Measurements from ENCODE around the gene MTLN.
"Not testable (repeated sequence)": the region's sequence is repeated elsewhere in the genome, so short reads cannot be mapped to it uniquely, and the experiment has no call there.

Gene MTLN

DNA sequence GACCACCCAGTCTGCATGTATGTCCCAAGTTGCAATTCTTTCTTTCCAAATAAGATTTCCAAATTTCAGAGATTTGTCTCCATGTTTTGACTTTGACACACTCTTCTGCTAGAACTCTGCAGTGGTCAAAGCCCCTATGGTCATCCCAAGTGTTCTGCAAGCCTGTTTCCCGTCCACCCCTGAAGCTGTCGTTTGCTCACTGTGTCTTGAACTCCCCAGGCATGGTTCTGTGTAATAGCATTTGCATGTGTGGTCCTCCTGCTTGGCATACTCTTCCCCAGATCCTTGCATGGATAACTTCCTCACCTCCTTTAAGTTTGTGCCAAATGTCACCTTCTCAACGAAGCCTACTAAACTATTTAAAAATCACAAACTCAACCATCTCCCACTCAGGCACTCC, 3.9 kb upstream of the MTLN start:
- no peak for DNase-seq (ENCODE audit: insufficient read length, low spot score)
- FAIRE-seq = no peak
- no peak for TF ChIP-seq POLR2A (IDR thresholded peaks at IDR 0.05; ENCODE audit: low read depth, low read length)

DNA sequence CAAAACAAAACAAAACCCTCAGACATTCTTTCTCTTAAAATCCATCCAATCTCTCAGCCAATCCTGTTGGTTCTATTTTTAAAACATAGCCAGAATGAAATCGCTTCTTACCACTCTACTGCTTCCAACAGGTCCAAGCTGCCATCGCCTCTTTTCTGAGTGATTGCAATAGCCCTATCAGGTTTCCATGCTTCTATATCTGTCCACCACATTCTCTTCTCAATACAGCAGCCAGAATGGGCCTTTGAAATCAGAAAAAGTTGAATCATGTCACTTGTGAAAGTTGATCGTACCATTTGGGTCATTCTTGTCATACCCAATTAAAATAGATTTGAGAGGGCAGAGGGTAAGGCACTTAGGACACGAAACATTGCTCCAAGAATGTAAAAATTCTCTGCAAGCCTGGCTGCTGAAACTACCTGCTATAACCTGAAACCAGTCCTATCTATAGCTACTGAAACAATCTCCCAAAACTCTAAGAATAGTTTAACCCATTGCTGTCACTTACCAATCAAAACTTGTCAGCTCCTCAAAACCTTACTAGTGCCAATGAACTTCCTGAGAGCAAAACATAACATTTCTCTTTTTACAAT, 3.3 kb upstream of the MTLN start:
- no peak for FAIRE-seq

DNA sequence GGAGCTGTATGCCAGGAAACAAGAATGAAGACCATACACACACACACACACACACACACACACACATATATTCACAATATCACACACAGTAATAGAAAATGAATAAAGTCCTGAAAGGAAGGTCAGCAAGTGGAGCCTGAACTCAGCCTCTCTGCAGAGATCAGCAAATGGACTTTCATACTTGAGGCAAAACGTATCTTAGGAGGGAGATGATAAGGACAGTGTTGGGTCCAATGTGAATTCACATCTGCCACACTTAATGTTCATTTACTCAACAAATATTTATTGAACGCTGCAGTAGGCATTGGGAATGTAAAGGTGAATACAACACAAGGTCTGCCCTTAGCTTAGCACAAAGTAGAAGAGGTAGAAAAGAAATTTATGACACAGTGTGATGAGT, 2.7 kb upstream of the MTLN start:
- FAIRE-seq (no peak), DNase-seq (ENCODE audit: insufficient read length, low spot score) (no peak)
- no peak for TF ChIP-seq POLR2A (IDR thresholded peaks at IDR 0.05; ENCODE audit: low read depth, low read length)

More for the DNA sequence above, 3.3 kb upstream of the MTLN start:
- DNase-seq (ENCODE audit: insufficient read length, low spot score) = no peak
- no peak for TF ChIP-seq POLR2A (IDR thresholded peaks at IDR 0.05; ENCODE audit: low read depth, low read length)

DNA sequence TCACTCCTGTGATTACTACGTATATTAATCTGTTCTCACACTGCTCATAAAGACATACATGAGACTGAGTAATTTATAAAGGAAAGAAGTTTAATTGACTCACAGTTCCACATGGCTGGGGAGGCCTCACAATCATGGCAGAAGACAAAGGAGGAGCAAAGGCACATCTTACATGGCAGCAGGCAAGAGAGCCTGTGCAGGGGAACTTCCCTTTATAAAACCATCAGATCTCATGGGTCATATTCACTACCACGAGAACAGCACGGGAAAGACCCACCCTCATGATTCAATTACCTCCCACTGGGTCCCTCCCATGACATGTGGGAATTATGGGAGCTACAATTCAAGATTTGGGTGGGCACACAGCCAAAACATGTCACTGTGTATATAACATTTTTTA, 1.2 kb upstream of the MTLN start:
- not testable (repeated sequence) for DNase-seq (ENCODE audit: insufficient read length, low spot score); FAIRE-seq

DNA sequence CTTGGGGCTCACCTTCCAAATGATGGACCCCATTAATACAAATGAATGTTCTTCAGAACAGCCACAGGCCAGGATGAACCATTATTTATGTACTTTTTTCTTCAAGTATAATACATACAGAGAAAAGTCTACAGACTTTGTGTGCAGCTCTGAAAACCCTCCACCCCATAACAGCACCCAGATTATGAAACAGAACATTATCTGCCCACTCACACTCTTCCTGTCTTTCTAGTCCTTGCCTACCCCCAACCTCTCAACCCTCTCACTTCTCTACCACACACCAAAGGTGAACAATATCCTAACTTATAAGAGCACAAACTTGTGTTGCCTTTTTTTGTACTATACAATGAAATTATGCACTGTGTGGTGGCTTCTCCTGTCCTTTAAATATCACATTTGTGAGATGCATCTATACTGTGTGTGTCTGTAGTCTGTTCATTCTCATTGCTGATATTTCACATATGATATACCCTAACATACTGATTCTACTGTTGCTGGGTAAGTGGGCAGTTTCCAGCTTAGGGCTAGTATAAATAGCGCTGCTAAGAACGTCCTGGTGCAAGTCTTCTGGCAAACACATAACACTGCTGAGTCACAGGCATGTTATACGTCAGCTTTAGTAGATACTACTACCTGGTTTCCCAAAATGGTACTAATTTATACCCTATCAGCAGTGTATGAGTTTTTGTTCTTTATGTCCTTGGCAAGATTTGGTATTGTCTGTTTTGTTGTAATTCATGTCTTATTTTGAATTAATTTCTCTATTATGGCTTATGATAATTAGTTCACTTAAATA, 6.5 kb downstream of the MTLN start:
- no peak for TF ChIP-seq POLR2A (IDR thresholded peaks at IDR 0.05; ENCODE audit: low read depth, low read length)
- DNase-seq (ENCODE audit: insufficient read length, low spot score) = no peak
- FAIRE-seq = no peak

DNA sequence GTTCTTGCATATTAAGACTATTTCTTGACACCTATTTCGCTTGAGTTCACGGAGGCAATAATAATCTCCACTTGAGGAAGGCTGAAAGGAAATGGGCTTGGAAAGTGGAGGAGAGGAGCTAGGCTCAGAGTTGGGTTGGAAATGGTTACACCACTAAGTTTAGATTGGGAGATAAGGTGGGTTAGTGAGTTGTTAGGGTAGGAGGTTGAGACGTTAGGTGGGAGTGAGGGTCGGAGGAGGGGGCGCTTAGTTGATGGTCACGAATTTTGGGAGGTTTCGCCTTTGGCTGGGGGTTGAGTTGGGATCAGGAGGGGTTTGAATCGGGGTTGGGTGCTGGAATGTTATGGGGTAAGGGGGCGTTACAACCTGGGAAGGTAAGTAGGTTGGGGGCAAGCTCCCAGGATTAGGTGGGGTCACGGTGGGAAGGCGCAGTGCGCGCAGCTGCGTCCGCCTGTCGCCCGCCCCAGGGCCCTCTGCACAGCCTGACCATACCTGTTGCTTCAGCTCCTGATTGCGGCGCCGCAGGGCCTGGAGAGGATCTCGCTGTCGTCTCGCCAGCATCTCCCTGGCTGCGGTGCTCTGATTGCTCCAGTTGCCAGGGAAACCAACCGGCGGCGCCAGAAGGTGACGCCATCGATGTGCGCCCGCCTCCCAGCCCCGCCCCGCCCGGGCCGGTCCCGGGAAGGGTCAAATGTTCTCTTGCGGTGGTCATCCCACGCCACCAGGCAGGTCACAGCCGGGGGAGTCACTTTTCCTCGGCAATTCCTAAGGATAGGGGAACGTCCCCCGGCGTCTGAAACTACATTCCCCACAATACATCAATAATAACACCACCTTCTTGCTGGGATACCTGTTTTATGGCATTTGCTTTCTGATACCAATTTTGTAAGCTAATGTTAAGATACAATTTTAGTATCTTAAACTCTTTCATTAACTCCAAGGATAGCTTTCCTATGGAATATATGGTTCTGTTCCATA, 7.7 kb downstream of the MTLN start, which contains the start of gene NPHP1:
Gene NPHP1 (minus strand): TSS at position 606 of the 978 bp plus-strand sequence. CDS start 45 bp downstream, at position 561.
- FAIRE-seq = peak; percentile 71
- DNase-seq (ENCODE audit: insufficient read length, low spot score) = peak; percentile 89
- TF ChIP-seq POLR2A (IDR thresholded peaks at IDR 0.05; ENCODE audit: low read depth, low read length) = peak; percentile 50; the same call in 1 of the 2 replicates

DNA sequence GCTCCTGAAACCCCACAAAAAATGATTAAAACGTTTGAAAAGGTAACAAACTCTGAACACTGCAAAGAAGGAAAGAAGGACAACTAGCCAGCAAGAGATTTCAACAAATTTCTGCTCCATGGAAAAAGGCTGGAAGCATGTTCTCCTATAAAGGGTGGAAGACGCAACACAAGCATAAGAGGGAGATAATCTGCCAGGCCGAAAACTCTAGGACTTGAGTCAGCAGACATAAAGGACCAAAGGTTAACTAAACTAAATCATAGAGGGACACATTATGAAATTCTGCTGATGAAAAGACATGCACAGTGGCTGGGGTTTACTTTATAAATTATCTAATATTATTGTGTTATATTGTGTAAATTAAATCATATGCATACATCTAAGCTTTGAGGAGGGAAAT, 14.3 kb downstream of the MTLN start:
- FAIRE-seq = no peak
- TF ChIP-seq POLR2A (IDR thresholded peaks at IDR 0.05; ENCODE audit: low read depth, low read length) = no peak
- DNase-seq (ENCODE audit: insufficient read length, low spot score) = no peak

DNA sequence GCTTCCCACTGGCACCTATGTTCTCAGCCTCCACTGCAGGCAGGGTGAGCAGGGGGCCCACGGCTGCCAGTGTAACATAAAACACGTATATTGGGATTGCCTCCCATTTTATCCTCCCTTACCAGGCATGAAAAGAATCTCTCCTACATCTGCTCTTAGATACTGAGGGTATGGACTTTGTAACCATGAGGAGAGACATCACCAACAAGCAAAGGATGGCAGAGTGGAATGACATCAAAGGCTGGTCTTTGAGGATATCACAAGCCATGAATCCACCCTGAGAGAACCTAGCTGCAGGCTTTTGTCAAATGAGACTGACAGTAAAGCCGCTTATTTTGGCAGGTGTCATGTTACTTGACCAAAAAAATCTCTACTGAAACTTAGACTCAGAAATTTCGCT, 14.9 kb downstream of the MTLN start:
- no peak for TF ChIP-seq POLR2A (IDR thresholded peaks at IDR 0.05; ENCODE audit: low read depth, low read length)
- DNase-seq (ENCODE audit: insufficient read length, low spot score) (no peak), FAIRE-seq (no peak)

DNA sequence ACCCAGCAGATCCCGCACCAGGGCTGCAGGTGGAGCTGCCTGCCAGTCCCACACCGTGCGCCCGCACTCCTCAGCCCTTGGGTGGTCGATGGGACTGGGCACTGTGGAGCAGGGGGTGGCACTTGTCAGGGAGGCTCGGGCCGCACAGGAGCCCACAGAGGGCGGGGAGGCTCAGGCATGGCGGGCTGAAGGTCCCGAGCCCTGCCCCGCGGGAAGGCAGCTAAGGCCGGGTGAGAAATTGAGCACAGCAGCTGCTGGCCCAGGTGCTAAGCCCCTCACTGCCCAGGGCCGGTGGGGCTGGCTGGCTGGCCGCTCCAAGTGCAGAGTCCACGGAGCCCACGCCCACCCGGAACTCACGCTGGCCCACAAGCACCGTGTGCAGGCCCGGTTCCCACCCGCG, 22.2 kb downstream of the MTLN start:
- DNase-seq (ENCODE audit: insufficient read length, low spot score); FAIRE-seq: not testable (repeated sequence)

DNA sequence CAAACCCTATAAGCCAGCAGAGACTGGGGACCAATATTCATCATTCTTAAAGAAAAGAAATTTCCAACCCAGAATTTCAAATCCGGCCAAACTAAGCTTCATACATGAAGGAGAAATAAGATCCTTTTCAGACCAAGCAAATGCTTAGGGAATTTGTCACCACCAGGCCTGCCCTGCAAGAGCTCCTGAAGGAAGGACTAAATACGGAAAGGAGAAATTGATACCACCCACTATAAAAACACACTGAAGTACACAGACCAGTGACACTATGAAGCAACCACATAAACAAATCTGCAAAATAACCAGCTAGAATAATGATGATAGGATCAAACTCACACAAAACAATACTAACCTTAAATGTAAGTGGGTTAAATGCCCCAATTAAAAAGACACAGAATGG, 29.9 kb downstream of the MTLN start:
- FAIRE-seq (no peak), DNase-seq (ENCODE audit: insufficient read length, low spot score) (no peak)
- TF ChIP-seq POLR2A (IDR thresholded peaks at IDR 0.05; ENCODE audit: low read depth, low read length) = no peak

DNA sequence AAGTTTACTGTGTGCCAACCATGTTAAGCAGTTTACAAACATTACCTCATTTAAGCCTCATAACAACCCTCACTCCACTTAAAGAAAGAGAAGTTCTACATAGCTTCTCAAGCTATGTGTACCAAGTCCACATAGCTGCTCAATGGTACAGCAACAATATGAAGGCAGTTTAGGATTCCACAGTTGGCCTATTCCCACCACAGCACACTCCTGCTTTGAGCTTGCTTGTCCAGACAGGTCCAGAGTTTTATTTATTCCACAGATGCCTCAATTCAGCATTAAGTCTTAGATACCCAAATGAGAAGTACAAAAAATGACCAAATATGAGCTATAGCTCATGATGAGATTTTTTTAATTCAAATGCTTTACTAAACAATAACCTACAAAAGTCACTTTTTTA, 32.3 kb downstream of the MTLN start:
- DNase-seq (ENCODE audit: insufficient read length, low spot score) (no peak), FAIRE-seq (no peak)
- no peak for TF ChIP-seq POLR2A (IDR thresholded peaks at IDR 0.05; ENCODE audit: low read depth, low read length)

DNA sequence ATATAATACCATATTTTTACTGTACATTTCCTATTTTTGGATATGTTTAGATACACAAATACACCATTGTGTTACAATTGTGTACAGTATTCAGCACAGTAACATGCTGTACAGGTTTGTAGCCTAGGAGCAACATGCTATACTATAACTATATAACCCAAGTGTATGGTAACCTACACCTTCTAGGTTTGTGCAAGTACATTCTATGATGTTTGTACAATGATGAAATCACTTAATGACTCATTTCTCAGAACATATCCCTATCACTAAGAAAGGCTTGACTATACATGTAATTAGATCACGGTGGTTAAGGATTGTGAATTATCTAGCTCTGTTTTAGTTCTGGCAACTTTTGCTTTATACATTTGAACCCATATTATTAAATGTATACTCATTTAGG, 38.8 kb downstream of the MTLN start:
- DNase-seq (ENCODE audit: insufficient read length, low spot score) (no peak), FAIRE-seq (peak; percentile 96)

DNA sequence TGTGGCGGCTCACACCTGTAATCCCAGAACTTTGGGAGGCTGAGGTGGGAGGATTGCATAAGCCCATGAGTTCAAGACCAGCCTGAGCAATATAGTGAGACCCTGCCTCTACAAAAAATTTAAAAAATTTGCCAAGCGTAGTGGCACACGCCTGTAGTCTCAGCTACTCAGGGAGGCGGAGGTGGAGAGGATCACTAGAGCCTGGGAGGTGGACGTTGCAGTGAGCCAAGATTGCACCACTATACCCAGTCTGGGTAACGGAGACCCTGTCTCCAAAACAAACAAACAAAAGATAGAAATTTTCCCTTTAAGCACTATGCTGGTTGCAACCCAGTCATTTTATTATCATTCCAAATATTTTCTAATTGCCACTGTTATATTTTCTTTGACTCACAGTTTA, 39.8 kb downstream of the MTLN start:
- TF ChIP-seq POLR2A (IDR thresholded peaks at IDR 0.05; ENCODE audit: low read depth, low read length) = no peak
- no peak for DNase-seq (ENCODE audit: insufficient read length, low spot score)
- FAIRE-seq = no peak

More for the DNA sequence above, 38.8 kb downstream of the MTLN start:
- TF ChIP-seq POLR2A (IDR thresholded peaks at IDR 0.05; ENCODE audit: low read depth, low read length) = no peak

DNA sequence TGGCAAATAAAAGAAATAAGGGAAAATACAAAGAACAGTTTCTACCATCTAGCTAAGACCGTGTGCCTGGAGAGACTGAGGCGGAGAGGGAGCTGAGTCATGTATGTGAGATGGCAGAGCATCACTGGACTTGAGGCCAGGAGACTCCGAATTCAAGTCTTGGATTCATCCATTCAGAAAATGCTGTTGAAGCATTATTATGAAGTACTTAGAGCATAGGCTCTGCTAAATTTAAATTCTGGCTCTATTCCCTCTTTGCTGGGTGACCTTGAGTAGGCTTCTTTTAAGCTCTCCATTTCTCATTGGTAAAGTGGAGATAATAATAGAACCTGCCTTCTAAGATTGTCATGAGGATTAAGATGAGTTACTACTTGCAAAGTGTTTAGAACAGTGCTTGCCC, 42.2 kb downstream of the MTLN start:
- DNase-seq (ENCODE audit: insufficient read length, low spot score) (no peak), FAIRE-seq (no peak)
- TF ChIP-seq POLR2A (IDR thresholded peaks at IDR 0.05; ENCODE audit: low read depth, low read length) = no peak

Measured in H54 (cell line).